HPDE6-E6E7 (cell line): Measurements from ENCODE around the gene EEF1E1.

Experiments used
- DNase-seq: peaks from one replicate; pipeline ENCODE4 v3.0.0; 2011; ENCODE audit warnings: missing footprints; ENCODE audit errors: extremely low spot score

The EEF1E1 gene

GRCh38 chr6:8102122-8102958 lies at the start of gene EEF1E1:
Gene EEF1E1 (minus strand): TSS chr6:8102548. CDS start chr6:8102521, 27 bp downstream.
- DNase-seq: peak; percentile 97

- no peak for DNase-seq
These were observed 47.0 kb upstream of the EEF1E1 start for GRCh38 chr6:8149350-8149749.

- no peak for DNase-seq
These were observed 41.6 kb upstream of the EEF1E1 start for GRCh38 chr6:8143945-8144344.

GRCh38 chr6:8139451-8139850 lies 37.1 kb upstream of the EEF1E1 start:
- no peak for DNase-seq

- DNase-seq: no peak
These were observed 35.2 kb upstream of the EEF1E1 start for GRCh38 chr6:8137529-8137939.

GRCh38 chr6:8135276-8135675 lies 32.9 kb upstream of the EEF1E1 start:
- no peak for DNase-seq

GRCh38 chr6:8132130-8132529 lies 29.8 kb upstream of the EEF1E1 start:
- no peak for DNase-seq

- DNase-seq: peak; percentile 57
These were observed 29.0 kb upstream of the EEF1E1 start for GRCh38 chr6:8131265-8131897.

GRCh38 chr6:8130399-8130798 lies 28.1 kb upstream of the EEF1E1 start:
- DNase-seq: no peak

GRCh38 chr6:8123236-8123635 lies 20.9 kb upstream of the EEF1E1 start:
- DNase-seq: no peak

GRCh38 chr6:8114956-8115355 lies 12.6 kb upstream of the EEF1E1 start:
- no peak for DNase-seq

- DNase-seq: no peak
These were observed 10.8 kb upstream of the EEF1E1 start for GRCh38 chr6:8113131-8113654.

- DNase-seq: no peak
These were observed 8.4 kb upstream of the EEF1E1 start for GRCh38 chr6:8110725-8111124.

- no peak for DNase-seq
These were observed 7.9 kb upstream of the EEF1E1 start for GRCh38 chr6:8110117-8110721.

GRCh38 chr6:8108759-8109539 lies 6.6 kb upstream of the EEF1E1 start:
- DNase-seq: no peak

GRCh38 chr6:8108031-8108660 lies 5.8 kb upstream of the EEF1E1 start:
- DNase-seq: peak; percentile 75

- DNase-seq: no peak
These were observed 3.4 kb upstream of the EEF1E1 start for GRCh38 chr6:8105791-8106190.

- DNase-seq: no peak
These were observed 1.4 kb upstream of the EEF1E1 start for GRCh38 chr6:8103726-8104125.

GRCh38 chr6:8100159-8100854 lies 2.0 kb downstream of the EEF1E1 start:
- DNase-seq: no peak

GRCh38 chr6:8090650-8091049 lies 11.7 kb downstream of the EEF1E1 start:
- DNase-seq: no peak

- no peak for DNase-seq
These were observed 13.5 kb downstream of the EEF1E1 start for GRCh38 chr6:8088886-8089285.
